ENCODE measurements around the gene KLHL6.
"Not testable (repeated sequence)": the region's sequence is repeated elsewhere in the genome, so short reads cannot be mapped to it uniquely, and the experiment has no call there.

Gene KLHL6, protein sequence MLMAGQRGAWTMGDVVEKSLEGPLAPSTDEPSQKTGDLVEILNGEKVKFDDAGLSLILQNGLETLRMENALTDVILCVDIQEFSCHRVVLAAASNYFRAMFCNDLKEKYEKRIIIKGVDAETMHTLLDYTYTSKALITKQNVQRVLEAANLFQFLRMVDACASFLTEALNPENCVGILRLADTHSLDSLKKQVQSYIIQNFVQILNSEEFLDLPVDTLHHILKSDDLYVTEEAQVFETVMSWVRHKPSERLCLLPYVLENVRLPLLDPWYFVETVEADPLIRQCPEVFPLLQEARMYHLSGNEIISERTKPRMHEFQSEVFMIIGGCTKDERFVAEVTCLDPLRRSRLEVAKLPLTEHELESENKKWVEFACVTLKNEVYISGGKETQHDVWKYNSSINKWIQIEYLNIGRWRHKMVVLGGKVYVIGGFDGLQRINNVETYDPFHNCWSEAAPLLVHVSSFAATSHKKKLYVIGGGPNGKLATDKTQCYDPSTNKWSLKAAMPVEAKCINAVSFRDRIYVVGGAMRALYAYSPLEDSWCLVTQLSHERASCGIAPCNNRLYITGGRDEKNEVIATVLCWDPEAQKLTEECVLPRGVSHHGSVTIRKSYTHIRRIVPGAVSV

GRCh38 chr3:183555541-183556081, at the start of gene KLHL6:
KLHL6 (minus strand) TSS chr3:183555706; CDS start chr3:183555653, 53 bp downstream.
- DNase-seq (ENCODE audit: low read depth): peak; percentile 56

DNA sequence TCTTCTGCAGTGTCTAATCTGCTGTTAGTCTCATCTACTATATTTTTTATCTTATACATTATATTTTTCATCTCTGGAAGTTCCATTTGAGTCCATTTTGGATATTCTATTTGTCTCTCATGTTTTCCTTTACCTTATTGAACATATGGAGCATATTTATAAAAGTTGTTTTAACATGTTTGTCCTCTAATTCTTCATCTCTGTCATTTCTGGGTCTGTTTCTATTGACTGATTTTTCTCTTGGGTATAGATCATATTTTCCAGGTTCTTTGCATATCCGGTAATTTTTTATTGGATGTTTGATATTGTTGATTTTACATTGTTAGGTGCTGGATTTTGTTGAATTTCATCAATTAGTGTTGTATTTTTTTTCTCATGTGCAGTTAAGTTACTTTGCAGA, 42.5 kb upstream of the KLHL6 start:
- no peak for DNase-seq (ENCODE audit: low read depth)

- no peak for DNase-seq (ENCODE audit: low read depth)
These were observed 39.1 kb upstream of the KLHL6 start for GRCh38 chr3:183594636-183595035.

- DNase-seq (ENCODE audit: low read depth): no peak
These were observed 37.3 kb upstream of the KLHL6 start for GRCh38 chr3:183592821-183593220.

GRCh38 chr3:183591881-183592521, 36.5 kb upstream of the KLHL6 start:
- no peak for DNase-seq (ENCODE audit: low read depth)

DNA sequence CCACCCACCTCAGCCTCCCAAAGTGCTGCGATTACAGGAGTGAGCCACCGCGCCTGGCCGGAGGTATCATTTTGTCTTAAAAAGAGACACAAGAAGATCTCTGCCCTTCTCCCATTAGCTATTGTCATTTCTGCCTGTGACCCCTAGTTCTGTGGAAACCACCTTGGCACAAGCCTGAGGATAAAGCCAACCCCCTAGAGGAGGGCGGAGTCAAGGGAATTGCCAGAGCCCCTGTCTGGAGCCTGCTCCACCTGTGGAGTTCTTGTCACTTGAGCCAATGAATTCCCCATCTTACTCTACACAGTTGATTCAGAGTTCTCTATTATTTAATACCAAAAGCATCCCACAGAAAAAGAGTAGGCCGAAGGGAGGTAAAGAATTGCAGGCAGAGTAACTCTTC, 34.9 kb upstream of the KLHL6 start:
- DNase-seq (ENCODE audit: low read depth): no peak

DNA sequence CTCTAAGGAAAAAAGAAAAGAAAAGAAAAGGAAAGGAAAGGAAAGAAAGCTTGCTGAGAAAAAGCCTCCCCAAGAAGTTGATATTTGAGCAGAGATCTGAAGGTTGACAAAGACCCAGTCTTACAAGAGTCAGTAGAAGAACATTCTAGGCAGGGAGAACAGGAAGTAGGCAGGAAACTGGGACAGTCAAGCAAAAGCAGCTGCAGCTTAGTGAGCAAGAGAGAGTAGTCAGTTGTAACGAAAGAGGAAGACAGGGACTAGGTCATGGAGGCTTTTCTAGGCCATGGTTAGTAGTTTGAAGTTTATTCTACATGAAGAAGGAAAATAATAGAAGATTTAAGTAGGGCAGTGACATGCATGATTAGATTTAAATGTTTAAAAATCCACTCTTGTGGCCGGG, 31.8 kb upstream of the KLHL6 start:
- DNase-seq (ENCODE audit: low read depth): no peak

- DNase-seq (ENCODE audit: low read depth): no peak
These were observed 31.0 kb upstream of the KLHL6 start for GRCh38 chr3:183586477-183586876.

DNA sequence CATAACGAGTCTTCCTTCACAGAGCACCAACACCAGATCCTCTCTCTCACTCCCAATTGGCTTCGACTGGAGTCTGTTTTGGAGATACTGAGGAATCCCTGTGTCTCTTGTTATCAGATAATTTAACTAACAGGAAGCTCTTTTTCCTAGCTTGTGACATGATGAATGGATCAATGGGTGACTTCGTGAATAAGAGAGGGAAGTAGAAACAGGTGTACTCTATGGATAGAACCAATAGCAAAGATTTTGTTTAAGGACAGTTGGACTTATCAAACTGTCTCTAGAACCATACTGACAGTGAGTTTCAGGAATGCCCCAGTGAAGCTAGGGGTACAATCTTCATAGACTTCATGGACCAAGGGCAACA, 29.4 kb upstream of the KLHL6 start:
- DNase-seq (ENCODE audit: low read depth): no peak

DNA sequence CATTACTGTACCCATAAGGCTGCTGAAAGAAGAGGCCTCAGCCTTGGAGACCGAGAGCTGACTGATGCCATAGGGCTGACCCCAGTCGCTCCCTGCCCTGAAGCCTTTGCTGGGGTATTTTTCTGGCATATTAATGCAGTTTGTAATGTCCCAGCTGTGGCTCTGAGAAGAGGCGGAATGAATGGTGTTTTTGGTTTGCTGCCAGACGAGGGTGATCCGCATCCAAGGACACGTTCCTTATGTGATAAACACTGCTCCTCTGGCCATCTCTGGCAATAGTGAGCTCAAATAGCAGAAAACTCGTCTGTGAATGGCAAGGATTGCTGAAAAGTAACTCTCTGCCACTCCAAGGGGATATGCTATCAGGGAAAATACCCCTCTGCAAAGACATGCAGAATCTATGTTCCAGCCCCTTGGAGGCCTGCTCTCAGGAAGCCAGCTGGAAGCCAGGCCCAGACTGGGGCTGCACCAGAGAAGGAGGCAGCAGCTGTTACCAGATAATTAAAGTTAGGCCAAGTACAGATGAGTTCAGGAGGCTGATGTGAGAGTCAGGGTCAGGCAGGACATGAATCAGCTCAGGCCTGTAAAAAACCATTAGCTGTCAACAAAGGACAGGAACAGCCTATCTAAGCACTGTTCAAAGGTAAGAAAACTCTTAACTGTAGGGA, 28.9 kb upstream of the KLHL6 start:
- DNase-seq (ENCODE audit: low read depth): no peak

DNA sequence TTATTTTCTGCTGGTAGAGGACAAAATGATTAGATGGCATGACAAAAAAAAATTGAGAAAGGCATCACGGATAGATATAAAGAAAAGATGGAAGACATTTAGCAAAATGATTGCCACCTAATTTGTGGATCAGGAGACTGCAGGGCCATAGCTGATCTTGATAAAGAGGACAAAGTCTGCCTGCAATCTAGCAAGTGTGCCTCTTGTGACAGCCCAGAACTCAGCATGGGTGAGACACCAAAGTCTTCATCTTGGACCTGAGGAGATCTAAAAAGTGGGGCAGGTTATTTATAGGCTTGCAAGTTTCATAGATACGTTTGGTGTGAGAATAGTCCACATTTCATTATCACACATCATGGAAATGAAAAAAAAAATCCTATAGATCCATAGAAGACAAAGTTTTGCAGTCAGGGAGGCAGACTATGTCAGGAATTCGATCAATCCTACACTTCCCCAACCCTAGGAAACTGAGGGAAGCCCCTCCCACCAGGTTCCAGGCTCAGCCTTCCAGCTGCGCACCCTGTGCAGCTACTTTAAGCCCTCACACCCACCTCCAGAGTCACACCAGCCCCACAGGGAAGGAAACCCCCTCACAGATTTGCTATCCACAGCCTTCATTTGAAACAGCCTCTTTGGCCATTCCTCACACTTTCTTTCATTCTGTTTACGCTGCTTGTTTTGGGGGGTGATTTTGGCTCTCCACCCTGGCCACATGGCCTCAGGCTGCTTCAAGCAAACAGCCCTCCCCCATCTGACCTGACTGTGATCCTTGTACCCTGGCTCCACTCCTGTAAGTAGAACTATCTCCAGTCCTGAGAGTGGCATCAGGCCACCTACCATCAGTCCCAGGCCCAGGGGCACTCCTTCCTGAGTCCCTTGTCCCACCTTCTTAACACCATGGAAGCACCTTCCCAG, 28.1 kb upstream of the KLHL6 start:
- DNase-seq (ENCODE audit: low read depth): no peak

GRCh38 chr3:183582161-183582560, 26.7 kb upstream of the KLHL6 start:
- DNase-seq (ENCODE audit: low read depth): no peak

- DNase-seq (ENCODE audit: low read depth): no peak
These were observed 26.1 kb upstream of the KLHL6 start for GRCh38 chr3:183581496-183582155.

- no peak for DNase-seq (ENCODE audit: low read depth)
These were observed 24.7 kb upstream of the KLHL6 start for GRCh38 chr3:183579967-183580900.

DNA sequence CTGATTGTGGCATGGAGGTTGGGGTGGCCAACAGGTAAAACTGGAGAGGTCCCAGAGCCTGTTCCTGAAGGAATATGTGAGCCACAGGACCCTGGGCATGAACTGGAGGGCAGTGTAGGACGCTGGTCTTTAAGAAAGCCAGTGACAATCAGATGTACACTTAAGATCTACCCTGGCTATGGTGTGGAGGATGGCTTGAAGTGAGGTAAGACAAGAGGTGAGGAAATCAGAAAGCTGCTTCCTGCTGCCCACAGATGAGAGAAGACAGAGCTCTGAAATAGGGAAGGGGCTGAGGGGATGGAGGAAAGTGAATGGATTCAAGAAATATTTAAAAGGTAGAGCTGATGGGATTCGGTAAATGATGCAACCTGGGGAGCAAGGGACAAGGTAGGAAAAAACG, 22.7 kb upstream of the KLHL6 start:
- DNase-seq (ENCODE audit: low read depth): no peak

DNA sequence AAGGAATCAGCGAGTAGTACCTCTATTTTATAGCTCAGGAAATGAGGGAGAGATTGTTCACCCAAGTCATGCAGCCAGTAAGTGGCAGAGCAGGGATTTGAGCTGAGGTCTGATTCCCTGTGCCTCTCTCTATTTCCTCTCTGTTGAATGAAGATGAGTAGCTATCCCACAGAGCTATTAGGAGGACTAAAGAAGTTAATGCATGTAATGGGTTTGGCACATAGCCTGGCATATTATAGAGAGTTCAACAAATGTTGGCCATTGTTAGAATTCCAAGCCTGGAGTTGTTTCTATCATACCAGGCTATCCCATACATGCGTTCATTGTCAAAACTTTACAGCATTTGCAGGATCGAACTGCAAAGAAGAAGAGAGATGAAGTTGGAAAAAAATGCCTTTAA, 21.8 kb upstream of the KLHL6 start:
- no peak for DNase-seq (ENCODE audit: low read depth)

DNA sequence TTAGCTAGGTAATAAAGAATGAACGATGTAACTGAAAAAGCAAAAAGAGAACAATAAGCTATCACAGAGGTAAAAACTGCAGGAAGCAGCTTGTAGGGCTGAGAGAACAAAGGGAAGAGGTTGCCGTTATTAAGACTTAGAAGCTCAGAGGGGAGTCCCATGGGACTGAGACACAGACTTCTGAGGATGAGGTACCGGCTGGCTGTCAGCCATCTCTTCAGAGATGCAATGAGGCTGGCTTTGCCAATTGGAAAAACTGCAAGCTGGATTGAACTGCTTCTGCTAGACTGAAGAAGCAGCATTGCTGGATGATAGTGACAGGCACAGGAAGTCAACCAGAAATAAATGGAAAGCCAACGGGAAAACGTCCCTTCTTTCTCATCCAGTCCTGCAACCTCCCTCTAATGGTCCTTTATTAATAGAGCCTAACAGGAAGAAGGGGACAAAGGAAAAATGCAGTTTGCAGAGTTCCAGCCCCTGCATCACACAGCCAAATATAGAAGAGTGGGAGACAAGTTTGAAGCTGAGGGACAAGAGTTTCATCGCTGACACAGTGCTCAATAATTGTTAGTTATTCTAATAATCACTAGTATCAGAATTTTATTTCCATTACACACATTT, 21.1 kb upstream of the KLHL6 start:
- DNase-seq (ENCODE audit: low read depth): no peak

DNA sequence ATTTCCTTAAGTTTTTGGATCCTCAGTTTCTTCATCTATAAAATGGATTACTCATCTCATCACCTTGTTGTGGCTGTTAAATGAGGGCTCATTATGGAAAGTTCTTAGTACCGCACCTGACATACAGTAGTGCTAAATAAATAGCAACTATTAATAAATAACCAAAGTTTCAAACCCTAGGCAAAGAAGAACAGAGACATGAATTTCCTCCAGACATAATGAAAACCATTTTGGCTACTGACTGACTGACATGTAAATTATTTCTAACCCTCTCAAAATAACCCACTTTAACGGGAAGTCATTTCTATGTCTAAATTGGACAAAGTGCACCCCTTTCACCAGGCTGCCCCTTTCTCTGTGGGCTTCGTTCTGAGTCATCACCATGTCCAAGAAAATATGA, 17.4 kb upstream of the KLHL6 start:
- DNase-seq (ENCODE audit: low read depth): no peak

DNA sequence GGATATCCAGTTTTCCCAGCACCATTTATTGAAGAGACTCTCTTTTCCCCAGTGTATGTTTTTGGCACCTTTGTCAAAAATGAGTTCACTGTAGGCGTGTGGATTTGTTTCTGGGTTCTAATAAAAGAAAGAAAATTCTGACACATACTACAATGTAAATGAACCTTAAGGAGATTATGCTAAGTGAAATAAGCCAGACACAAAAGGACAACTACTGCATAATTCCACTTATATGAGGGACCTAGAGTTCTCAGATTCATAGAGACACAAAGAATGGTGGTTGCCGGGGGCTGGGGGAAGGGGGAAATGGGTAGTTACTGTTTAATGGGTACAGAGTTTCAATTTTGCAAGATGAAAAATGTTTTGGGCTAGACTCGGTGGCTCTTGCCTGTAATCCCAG, 14.7 kb upstream of the KLHL6 start:
- DNase-seq (ENCODE audit: low read depth): not testable (repeated sequence)

All from stimulated activated CD8-positive, alpha-beta memory T cell treated with anti-CD3 and anti-CD28 coated beads, Interleukin-4, amount 100 ng/mL, for 24 hours (primary cell).